ENCODE measurements around the gene CCDC68. TPM values are rescaled to one million over a fixed set of nuclear protein-coding genes. Genes with fewer than 3 reads are reported as not detected.

The CCDC68 gene
- total and polyA plus RNA-seq, 2 of the 13 experiments (the other 11 are each of a cell fraction or from before 2014, with no cell fraction given), result 4.6 to 13.3 TPM

- H2AFZ ChIP-seq (ENCODE audit: low read length), result no peak overlapping the region
- in situ Hi-C loops (cut with HindIII; ENCODE audit: extremely low pct_ligation_motif_present, low pct_unique_long_range_greater_than_20kb) (no loop called here), intact Hi-C loops (cut with micrococcal nuclease; ENCODE audit: unreplicated experiment) (no loop called here)
- peaks cover 14% of the 10 kb centered on the region for H3K4me1 ChIP-seq (ENCODE audit: insufficient read depth, low read length)
- H3K36me3 ChIP-seq (replicated peaks in 1 of 2; ENCODE audit: control insufficient read depth in 1 of 2, insufficient read depth in 2 of 2, low read length in 2 of 2), result no peaks in the 10 kb centered on the region
- ChIA-PET CTCF (ENCODE audit: low intra/inter-chr PET ratio, low total read pairs) (no interaction called here), POLR2A (no interaction called here)
- no peak for FAIRE-seq
- no peaks in the 10 kb centered on the region for H3K9me3 ChIP-seq (ENCODE audit: low read length)
- no peak overlapping the region for H3K4me2 ChIP-seq (ENCODE audit: low read depth, low read length)
- ATAC-seq, result no peak
- no peak for DNase-seq (ENCODE audit: low spot score)
- no peaks in the 10 kb centered on the region for H4K20me1 ChIP-seq (ENCODE audit: insufficient read depth, low read length)
- no peak overlapping the region for H3K4me3 ChIP-seq (replicated peaks in 1 of 3; ENCODE audit: insufficient read depth in 1 of 3, low read depth in 2 of 3, low read length in 3 of 3)
- no peak overlapping the region for H3K27ac ChIP-seq (ENCODE audit: extremely low read length, insufficient read depth, low read length)
- H3K27me3 ChIP-seq (ENCODE audit: control insufficient read depth in 1 of 2, insufficient read depth in 2 of 2, low read length in 2 of 2), result no peaks in the 10 kb centered on the region
- H3K9ac ChIP-seq (ENCODE audit: insufficient read depth, low read depth, low read length), result no peak overlapping the region
- BruUV-seq (replicated peaks), result no TSS peak
- no peaks in the 10 kb centered on the region for H3K79me2 ChIP-seq (ENCODE audit: insufficient read depth, low read length)
- TF ChIP-seq NBN (conservative IDR thresholded peaks at IDR 0.05) (no peak), ZNF564 (CRISPR knock-in tag; IDR thresholded peaks at IDR 0.05) (no peak), ZNF512 (CRISPR knock-in tag; IDR thresholded peaks at IDR 0.05) (no peak), ZNF10 (CRISPR knock-in tag; IDR thresholded peaks at IDR 0.05; ENCODE audit: borderline replicate concordance, low read depth) (no peak), ZBTB43 (CRISPR knock-in tag; conservative IDR thresholded peaks at IDR 0.05) (no peak), NR2C2 (CRISPR knock-in tag; IDR thresholded peaks at IDR 0.05; ENCODE audit: borderline replicate concordance) (no peak), ZNF691 (CRISPR knock-in tag; IDR thresholded peaks at IDR 0.05; ENCODE audit: borderline replicate concordance, low read depth) (no peak), STAT6 (CRISPR knock-in tag; IDR thresholded peaks at IDR 0.05; ENCODE audit: borderline replicate concordance) (no peak), SAP130 (CRISPR knock-in tag; IDR thresholded peaks at IDR 0.05; ENCODE audit: low read depth) (no peak)
Observed at GRCh38 chr18:54899500-54899899, 59.8 kb downstream of the CCDC68 start.

Measured in HepG2 (cell line).